Dermis blood vessel endothelial cell (primary cell): ENCODE measurements around the gene PANX1. TPM values are rescaled to one million over a fixed set of nuclear protein-coding genes. Genes with fewer than 3 reads are reported as not detected.
"Not testable (repeated sequence)": the region's sequence is repeated elsewhere in the genome, so short reads cannot be mapped to it uniquely, and the experiment has no call there.

Experiments used
- DNase-seq: peaks from one replicate; pipeline ENCODE4 v3.0.0; 2010
- total RNA-seq: library from RNA; depleted of rRNA; stranded (reverse); fragments of >200 nt; gene quantifications from 2 replicates; pipeline ENCODE4 v1.2.3, GENCODE V29; 2014

PANX1 gene, protein sequence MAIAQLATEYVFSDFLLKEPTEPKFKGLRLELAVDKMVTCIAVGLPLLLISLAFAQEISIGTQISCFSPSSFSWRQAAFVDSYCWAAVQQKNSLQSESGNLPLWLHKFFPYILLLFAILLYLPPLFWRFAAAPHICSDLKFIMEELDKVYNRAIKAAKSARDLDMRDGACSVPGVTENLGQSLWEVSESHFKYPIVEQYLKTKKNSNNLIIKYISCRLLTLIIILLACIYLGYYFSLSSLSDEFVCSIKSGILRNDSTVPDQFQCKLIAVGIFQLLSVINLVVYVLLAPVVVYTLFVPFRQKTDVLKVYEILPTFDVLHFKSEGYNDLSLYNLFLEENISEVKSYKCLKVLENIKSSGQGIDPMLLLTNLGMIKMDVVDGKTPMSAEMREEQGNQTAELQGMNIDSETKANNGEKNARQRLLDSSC
- 24.8 and 27.4 TPM in 2 replicates for total RNA-seq

DNA sequence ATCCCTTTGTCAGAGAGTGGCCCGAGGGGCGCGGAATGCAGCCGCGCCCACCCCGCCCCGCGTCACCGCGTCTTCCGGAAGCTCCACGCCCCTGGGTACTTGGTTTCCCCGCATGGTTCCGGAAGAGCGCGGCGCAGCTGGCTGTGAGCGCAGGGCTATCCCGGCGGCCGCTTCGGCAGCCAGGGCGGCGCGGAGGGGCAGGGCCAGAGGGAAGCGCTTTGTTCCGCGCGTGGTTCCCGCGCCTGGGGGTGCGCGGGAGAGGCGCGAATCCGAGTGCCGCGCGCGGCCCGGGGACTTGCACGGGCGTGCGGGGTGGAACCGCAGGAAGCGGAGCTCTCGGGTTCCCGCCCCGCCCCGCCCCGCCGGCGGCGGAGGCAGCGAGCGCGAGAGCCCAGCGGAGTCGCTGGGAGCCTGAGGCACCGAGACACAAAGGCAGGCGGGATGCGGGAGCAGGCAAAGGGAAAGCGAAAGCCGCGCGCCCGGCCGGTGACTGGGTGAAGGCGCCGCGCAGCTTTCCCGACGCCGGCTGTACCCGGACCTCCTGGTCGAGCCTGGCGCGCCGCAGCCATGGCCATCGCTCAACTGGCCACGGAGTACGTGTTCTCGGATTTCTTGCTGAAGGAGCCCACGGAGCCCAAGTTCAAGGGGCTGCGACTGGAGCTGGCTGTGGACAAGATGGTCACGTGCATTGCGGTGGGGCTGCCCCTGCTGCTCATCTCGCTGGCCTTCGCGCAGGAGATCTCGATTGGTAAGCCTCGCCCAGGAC is at the start of gene PANX1:
Gene PANX1 (plus strand): TSS at position 96 of the 766 bp plus-strand sequence. CDS start 472 bp downstream, at position 568.
- peak; percentile 81 for DNase-seq

DNA sequence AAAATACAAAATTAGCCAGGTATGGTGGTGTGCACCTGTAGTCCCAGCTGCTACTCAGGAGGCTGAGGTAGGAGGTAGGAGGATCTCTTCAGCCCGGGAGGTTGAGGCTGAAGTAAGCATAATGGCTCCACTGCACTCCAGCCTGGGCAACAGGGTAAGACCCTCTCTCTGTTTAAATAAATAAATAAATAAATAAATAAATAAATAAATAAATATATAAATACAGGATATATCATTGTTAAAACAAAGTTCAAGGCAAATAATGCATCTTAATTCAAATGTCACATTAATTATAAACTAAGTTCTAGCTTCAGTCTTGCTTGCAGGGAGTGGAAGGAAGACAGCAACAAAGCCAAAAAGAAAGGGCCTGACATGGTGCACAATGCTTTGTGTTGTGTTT is 44.5 kb upstream of the PANX1 start:
- no peak for DNase-seq

DNA sequence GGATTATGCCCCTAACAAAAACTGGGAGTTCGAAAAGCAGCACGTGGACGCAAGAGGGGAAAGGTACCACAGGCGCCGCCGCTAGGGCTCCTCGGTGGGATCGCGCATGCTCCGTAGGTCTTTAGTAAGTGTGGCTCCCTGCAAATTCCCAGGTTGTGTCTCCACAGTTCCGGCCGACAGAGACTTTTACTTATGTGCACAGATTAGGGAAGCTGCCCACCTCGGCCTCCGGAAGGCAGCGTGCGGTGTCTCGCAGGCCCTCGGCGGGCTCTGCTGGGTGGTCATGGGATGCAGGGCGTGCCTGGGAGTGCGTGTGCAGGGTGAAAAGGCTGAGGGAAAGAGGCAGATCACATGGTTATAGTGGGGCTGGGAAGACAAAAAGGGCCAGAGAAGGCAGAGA is 39.7 kb upstream of the PANX1 start:
- no peak for DNase-seq

DNA sequence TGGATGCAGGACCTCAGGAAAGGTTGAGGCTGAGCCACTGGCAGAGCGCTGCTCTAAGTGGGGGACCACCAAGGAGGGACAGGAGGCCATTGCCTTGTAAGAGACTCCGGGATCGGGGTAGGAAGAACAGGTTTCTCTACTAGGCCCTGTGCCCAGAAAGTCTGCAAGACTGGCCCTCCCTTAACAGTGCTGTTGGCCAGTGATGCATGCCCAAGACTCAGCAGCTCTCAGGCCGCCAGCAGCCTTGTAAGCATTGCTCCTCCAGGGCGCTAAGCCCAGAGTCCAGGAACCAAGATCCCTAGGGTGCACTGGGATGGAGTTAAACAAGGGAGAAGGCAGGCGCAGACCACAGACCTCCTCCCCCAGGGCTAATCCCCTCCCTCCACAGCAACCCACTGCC is 39.3 kb upstream of the PANX1 start:
- no peak for DNase-seq

DNA sequence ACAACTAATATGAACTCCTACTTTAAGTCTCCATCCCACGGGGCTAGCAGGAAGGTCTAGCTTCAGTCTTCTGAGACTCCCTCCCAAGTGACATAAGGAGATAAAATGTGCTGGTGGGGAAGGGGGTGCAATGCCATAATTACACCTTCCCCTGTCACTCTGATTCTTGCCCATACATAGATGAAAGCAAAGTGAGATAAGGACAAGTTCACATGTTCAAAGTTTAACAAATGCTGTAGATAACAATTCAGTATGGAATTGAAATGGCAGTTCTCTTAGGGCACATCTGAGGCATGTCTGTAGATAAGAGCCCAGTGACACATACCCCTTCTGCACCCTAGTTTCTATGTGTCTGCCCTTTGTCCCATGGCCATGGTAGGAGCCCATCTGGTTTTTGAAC is 38.2 kb upstream of the PANX1 start:
- DNase-seq = no peak

DNA sequence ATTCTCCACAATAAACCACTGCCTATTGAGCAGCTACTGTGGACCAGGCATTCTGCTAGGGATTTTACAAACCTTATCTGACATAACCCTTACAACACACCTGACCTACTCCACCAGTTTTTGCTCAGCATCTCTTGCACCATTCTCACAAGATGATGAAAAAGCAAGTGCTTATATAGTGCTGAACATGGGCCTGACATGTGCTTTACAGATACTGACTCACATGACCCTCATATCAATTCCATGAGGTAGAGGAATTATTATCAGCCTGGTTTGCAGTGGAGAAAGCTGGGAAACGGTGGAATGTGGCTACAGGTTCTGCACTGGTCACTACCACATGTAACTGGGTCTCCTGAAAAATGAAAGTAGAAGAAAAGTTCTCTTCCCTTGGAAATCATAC is 37.5 kb upstream of the PANX1 start:
- no peak for DNase-seq

DNA sequence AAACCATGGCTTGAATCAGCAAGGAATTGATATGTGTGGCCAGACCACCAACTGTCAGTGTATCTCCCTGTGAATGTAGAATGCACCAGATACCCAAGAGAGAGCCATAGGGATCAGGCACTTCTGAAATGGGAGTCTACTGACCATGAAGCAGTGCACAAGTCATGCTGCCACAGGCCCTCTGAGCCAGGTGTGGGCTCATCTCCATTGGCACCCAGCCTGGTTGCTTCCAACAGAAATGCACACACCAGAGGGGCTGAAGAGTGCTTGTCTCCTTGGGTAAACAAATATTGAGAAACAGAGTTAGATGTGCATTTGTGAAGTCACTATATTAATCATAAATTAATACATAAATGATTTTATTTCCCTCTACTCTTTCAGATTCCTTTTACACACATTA is 28.4 kb upstream of the PANX1 start:
- no peak for DNase-seq

DNA sequence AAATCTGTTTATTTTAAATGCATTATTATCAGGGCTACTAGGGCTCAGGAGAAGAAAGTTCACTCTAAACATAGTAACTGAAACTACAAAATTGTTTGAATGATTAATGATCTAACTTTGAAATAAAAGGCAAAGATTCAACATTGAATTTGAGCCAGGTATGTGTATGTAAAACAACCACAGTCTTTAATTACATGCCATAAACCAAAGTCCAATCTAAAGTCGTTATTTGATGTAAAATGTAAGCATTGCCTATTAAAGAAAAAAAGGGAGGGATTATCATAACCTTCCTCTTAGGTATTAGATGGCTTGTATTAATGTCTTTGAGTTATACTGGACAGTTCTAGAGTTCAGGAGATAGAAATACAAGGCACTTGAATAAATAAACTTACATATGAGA is 25.2 kb upstream of the PANX1 start:
- no peak for DNase-seq

DNA sequence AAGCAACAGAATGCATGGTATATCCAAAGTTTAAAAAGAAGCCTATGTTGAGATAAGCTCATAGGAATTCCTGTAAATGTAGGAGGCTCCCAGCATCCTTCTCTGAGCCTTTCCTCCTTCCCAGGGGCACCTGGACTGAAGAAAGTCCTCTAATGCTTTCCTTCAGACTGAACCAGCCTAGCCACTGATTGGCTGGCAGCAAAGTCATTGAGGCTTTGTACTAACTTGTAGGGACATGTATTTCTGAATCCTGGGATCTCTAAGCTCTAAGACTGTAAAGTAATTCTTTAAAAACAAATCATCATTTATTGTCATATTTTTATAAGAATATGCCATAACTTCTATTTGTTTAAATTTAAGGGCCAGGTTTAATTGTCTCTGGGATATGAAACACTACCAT is 23.9 kb upstream of the PANX1 start:
- no peak for DNase-seq

DNA sequence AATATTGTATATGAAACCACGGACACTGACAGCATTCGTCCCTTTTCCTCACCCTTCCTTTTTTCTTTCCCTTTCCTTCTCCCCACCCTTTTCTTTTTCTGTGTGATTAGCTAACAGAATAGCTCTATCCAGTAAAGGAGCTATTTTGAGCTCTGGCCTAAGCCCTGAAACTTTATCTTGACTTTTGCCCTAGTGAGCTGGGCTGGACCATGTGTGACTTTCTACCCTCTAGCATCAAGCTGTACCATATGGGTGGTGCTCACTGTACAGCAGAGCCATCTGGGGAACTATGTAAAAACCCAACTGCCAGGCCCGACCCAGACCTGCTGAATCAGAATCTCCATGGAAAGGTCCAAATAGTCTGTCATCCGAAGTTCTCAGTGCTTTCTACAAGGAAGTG is 21.9 kb upstream of the PANX1 start:
- no peak for DNase-seq

DNA sequence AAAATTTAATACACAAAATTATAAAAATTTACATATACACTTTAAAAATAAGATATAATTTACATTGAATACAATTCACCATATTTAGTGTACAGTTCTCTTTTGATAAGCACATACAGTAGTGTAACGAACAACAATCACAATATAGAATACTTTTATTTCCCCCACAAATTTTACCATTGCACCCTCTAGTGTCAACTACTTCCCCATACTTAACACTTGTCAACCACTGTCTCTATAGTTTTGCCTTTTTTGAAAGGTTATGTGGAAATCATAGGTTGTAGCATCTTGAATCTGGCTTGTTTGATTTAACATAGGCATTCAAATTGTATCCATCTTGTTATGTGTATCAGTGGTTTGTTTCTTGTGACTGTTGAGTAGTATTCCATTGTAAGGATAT is 21.3 kb upstream of the PANX1 start:
- no peak for DNase-seq

DNA sequence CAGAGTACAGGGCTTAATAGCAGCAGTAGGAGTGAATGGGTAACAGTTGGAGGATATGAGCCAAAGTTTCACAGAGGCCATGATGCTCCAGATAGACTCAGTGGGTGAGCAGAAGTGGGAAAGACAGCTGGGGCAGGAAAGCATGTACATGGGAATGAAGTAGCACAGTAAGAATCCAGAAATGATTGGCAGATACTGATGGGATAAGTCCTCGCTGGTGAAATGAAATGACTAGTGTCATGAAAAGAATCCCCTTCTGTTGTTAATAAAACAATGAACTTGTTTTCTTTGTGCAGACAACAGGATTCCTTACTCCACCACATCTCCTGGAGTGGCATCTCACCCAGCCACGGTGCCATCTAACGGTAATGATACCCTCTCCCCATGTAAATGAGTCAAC is 17.4 kb upstream of the PANX1 start:
- DNase-seq = no peak

DNA sequence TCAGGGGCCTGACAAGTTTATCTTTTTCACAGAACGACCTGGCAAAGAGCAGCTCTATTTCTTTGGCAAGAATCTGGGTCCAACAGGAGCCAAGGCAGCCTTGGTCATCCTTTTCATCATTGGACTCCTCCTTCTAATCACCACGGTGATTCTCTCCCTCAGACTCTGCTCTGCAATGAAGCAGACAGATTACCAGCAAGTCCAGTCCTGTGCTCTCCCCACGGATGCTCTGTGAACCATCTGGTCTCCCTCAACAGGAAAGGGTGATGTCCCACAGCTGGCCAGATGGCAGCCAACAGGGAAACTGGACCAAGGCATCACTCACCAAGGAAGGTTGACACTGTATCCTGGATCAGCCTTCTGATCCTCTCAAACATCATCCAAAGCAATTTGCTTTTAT is 17.0 kb upstream of the PANX1 start:
- DNase-seq = no peak

DNA sequence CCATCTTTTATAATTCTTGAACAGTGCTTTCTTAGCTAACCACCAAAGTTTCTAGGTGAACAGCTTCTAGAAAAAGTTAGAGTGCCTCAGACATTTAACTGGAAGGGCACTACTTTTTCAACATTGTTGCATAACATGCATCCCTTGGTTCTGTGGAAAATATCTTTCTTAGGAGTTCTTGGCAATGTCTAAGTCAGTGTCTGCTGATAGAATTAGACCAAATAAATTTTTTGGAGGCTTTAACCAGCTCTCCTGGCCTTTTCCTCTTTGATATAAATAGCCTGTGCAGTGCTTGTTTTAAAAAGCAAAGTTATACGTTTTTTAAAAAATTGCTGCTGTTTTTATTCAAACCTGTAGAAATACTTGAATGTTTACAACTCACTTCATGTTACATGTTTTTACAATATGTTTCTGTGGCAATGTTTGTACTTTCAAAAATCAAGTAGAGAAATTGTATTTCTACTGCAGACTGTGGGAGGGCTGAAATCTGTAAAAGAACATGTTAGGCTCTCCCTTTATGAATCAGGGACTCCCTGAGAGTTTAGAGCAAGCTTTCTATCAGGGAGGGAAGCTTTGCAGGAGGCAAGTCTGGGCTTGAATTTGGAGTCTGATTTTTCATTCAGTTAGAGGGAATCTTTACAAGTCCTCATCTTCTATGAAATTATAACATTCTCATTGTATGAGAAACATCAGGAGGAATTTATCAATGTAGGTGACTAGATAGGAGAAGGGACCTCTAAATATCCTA is 16.3 kb upstream of the PANX1 start:
- DNase-seq = no peak

DNA sequence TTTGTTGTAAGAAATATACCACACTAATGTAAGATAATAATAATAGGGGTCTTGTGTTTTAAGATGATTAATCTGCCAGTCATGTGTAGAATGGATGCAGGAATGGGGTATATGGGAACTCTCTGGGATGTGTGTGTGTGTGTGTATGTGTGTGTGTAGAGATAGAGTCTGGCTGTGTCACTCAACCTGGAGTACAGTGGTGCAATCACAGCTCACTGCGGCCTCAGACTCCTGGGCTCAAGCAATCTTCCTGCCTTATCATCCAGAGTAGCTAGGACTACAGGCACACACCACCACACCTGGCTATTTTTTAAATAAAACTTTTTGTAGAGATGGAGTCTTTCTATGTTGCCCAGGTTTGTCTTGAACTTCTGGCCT is 11.5 kb upstream of the PANX1 start:
- no peak for DNase-seq

DNA sequence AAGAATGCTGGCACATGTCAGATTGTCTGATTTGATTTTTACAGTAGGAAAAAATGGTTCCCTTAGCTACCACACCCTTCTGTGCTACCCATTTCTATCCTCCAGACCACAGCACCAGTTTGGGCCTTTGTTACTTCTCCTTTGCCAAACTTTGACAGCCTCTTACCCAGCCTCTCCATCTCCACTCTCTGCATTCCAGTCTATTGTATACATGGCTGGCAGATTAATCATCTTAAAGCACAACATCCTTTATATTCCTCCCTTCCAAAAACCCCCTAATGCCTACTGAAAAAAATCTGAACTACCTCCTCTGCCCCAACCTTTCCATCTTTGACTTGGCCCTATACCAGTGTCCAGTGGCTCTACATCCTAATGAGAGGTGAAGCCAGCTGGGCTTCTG is 10.8 kb upstream of the PANX1 start:
- DNase-seq = no peak

DNA sequence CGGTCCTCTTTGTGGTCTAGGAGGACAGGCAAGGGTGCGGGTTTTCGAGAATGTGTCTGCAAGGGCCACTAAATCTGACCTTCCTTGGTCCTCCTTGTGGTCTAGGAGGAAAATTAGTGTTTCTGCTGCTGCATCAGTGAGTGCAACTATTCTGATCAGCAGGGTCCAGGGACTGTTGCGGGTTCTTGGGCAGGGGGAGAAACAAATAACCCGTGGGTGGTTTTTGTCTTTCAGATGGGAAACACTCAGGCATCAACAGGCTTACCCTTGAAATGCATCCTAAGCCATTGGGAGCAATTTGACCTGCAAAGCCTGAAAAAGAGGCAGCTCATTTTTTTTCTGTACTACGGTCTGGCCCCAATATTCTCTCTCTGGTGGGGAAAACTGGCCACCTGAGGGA is 9.0 kb upstream of the PANX1 start:
- DNase-seq = not testable (repeated sequence)

DNA sequence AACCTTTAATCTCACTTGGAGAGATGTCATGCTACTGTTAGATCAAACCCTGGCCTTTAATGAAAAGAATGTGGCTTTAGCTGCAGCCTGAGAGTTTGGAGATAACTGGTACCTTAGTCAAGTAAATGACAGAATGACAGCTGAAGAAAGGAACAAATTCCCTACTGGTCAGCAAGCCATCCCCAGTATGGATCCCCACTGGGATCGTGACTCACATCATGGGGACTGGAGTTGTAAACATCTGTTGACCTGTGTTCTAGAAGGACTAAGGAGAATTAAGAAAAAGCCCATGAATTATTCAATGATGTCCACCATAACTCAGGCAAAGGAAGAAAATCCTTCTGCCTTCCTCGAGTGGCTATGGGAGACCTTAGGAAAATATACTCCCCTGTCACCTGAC is 8.1 kb upstream of the PANX1 start:
- DNase-seq = not testable (repeated sequence)

DNA sequence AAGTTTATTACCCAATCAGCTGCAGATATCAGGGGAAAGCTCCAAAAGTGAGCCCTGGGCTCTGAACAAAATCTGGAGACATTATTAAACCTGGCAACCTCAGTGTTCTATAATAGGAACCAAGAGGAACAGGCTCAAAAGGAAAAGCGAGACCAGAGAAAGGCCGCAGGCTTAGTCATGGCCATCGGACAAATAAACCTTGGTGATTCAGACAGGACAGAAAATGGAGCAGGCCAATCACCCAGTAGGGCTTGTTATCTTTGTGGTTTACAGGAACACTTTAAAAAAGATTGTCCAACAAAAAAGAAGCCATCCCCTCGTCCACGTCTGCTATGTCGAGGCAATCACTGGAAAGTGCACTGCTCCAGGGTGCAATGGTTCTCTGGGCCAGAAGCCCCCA is 7.7 kb upstream of the PANX1 start:
- no peak for DNase-seq

DNA sequence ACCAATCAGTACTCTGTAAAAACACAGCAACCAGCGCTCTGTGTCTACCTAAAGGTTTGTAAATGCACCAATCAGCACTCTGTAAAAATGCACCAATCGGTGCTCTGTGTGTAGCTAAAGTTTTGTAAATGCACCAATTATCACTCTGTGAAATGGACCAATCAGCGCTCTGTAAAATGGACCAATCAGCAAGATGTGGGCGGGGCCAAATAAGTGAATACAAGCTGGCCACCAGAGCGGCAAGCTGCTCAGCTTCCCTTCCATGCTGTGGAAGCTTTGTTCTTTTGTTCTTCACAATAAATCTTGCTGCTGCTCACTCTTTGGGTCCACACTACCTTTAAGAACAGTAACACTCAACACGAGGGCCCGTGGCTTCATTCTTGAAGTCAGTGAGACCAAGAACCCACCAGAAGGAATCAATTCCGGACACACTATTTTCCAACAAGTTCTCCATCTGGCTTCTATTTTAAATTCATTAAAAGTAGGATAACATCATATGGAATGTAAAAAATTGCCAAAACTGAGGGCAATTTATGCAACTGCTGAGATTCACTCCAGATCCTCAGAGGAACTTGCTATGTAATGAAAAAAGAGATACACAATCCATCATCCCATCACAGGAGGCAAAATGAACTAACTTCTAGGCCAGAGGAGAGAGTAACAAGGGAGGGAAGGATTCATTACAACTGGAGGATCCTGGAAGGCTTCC is 3.1 kb upstream of the PANX1 start:
- DNase-seq = no peak

DNA sequence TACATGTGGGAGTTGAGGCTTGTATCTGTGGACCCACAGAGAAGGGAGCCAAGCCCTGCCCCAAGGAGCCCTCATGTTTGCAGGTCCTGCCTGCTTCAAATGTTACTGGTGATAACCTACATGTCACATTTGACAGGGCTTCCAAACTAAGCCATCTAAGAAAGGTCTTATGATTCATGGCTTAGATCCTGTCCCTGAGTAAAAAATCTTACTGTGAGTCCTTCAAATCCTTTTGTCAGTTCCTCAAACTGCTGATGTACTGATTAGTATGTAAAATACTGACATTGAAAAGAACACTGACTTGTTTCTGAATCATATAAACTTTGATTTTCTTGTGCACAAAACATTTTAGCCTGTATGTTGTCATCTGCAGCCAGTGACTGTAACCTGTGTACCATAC is 1.0 kb upstream of the PANX1 start:
- DNase-seq = no peak

DNA sequence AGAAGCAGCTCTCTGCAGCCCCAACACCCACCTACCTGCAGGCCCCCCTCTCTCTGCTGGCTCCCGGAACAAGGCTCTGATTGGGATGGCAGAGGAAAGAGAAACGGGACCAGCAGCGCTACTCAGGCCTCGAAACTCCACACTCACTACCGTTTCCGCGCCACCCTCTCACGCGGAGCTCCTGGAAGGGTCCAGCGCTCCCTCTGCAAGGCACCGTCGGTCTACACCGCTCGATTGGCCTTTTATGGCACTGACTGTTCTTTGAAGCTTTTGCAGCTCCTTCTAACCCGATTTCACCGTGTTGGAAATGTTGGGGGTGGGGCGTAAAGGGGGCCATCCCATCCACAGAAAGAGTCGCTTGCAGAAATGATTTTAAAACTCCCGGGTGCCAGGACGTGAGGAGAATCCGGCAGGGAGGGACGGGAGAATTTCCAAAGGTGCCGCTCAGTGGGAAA is 323 bp upstream of the PANX1 start:
- no peak for DNase-seq
